Endothelial cell (in vitro differentiated cells): ENCODE data around the gene HRH2. TPM values are rescaled to one million over a fixed set of nuclear protein-coding genes. Genes with fewer than 3 reads are reported as not detected.

Experiments
- DNase-seq: peaks from one replicate; pipeline ENCODE4 v3.0.0; 2021; ENCODE audit warnings: low spot score
- H3K27ac Mint-ChIP-seq: one replicate; pipeline ENCODE4 v1.8.0; 2021; ENCODE audit warnings: mixed read lengths, inconsistent platforms; ENCODE audit not compliant: unreplicated experiment
- H3K27me3 Mint-ChIP-seq: one replicate; pipeline ENCODE4 v1.8.0; 2021; ENCODE audit warnings: mild to moderate bottlenecking, moderate library complexity, mixed read lengths, inconsistent platforms; ENCODE audit not compliant: unreplicated experiment
- H3K36me3 Mint-ChIP-seq: one replicate; pipeline ENCODE4 v1.8.0; 2021; ENCODE audit warnings: mild to moderate bottlenecking, low read depth, mixed read lengths, inconsistent platforms; ENCODE audit not compliant: unreplicated experiment
- H3K4me1 Mint-ChIP-seq: one replicate; pipeline ENCODE4 v1.8.0; 2021; ENCODE audit warnings: mild to moderate bottlenecking, mixed read lengths, inconsistent platforms; ENCODE audit not compliant: unreplicated experiment
- H3K4me3 Mint-ChIP-seq: one replicate; pipeline ENCODE4 v1.8.0; 2021; ENCODE audit warnings: mild to moderate bottlenecking, mixed read lengths, inconsistent platforms; ENCODE audit not compliant: unreplicated experiment
- H3K9me3 Mint-ChIP-seq: one replicate; pipeline ENCODE4 v1.8.0; 2021; ENCODE audit warnings: mixed read lengths, inconsistent platforms; ENCODE audit not compliant: unreplicated experiment
- CTCF ChIP-seq: fragments of 200-600 bp; sonication (generic); IDR thresholded peaks from one replicate; pipeline ENCODE4 v1.5.0; 2021; ENCODE audit warnings: antibody characterized with exemption; ENCODE audit not compliant: unreplicated experiment
- total RNA-seq: library from RNA; stranded (reverse); fragmentation: NEBNext Ultra II Directional; extraction: Animal tissue kit (Norgen Biotek cat#: 25700); gene quantifications from one replicate; pipeline ENCODE4 v1.2.1, GENCODE V29; 2021; ENCODE audit not compliant: unreplicated experiment

Gene HRH2
- total RNA-seq, 1 donor from 2014 or later = 0.41 TPM

GRCh38 chr5:175748650-175749049 lies 90.8 kb downstream of the HRH2 start:
- TF ChIP-seq CTCF = no peak
- Mint-ChIP-seq H3K27me3 (peaks cover 4% of the 10 kb centered on the region), H3K36me3 (no peaks in the 10 kb centered on the region), H3K4me1 (no peaks in the 10 kb centered on the region), H3K27ac (no peak overlapping the region), H3K4me3 (no peak overlapping the region), H3K9me3 (no peaks in the 10 kb centered on the region)
- no peak for DNase-seq

- Mint-ChIP-seq H3K9me3 (no peaks in the 10 kb centered on the region), H3K27me3 (peaks cover 4% of the 10 kb centered on the region), H3K27ac (no peak overlapping the region), H3K36me3 (no peaks in the 10 kb centered on the region), H3K4me1 (no peaks in the 10 kb centered on the region), H3K4me3 (no peak overlapping the region)
- no peak for DNase-seq
- no peak for TF ChIP-seq CTCF
Measured at GRCh38 chr5:175749591-175749990, 91.7 kb downstream of the HRH2 start.

GRCh38 chr5:175750511-175750931 lies 92.7 kb downstream of the HRH2 start:
- no peaks in the 10 kb centered on the region for H3K36me3 Mint-ChIP-seq
- no peak for TF ChIP-seq CTCF
- no peak overlapping the region for H3K27ac Mint-ChIP-seq
- no peaks in the 10 kb centered on the region for H3K9me3 Mint-ChIP-seq
- no peaks in the 10 kb centered on the region for H3K4me1 Mint-ChIP-seq
- no peak for DNase-seq
- H3K4me3 Mint-ChIP-seq = no peak overlapping the region
- H3K27me3 Mint-ChIP-seq = peaks cover 4% of the 10 kb centered on the region

GRCh38 chr5:175751369-175751768 lies 93.5 kb downstream of the HRH2 start:
- Mint-ChIP-seq H3K36me3 (no peaks in the 10 kb centered on the region), H3K27me3 (no peaks in the 10 kb centered on the region), H3K4me1 (no peaks in the 10 kb centered on the region), H3K4me3 (no peak overlapping the region), H3K27ac (no peak overlapping the region), H3K9me3 (no peaks in the 10 kb centered on the region)
- TF ChIP-seq CTCF = no peak
- no peak for DNase-seq

- Mint-ChIP-seq H3K4me1 (no peaks in the 10 kb centered on the region), H3K27ac (no peak overlapping the region), H3K36me3 (no peaks in the 10 kb centered on the region), H3K9me3 (no peaks in the 10 kb centered on the region), H3K4me3 (no peak overlapping the region), H3K27me3 (no peaks in the 10 kb centered on the region)
- no peak for DNase-seq
- TF ChIP-seq CTCF = no peak
Measured at GRCh38 chr5:175752826-175753535, 95.1 kb downstream of the HRH2 start.
